Stimulated activated CD4-positive, alpha-beta T cell treated with anti-CD3 and anti-CD28 coated beads, Interleukin-4, amount 100 ng/mL, for 1 hour (primary cell): ENCODE measurements around the gene PLCG1.

ENCODE experiments used
- DNase-seq: peaks from one replicate; pipeline ENCODE4 v3.0.0-alpha.2; 2020

The PLCG1 gene

GRCh38 chr20:41219824-41220223 lies 82.5 kb downstream of the PLCG1 start:
- no peak for DNase-seq

GRCh38 chr20:41221614-41222218 lies 84.4 kb downstream of the PLCG1 start:
- no peak for DNase-seq

GRCh38 chr20:41222296-41222695 lies 85.0 kb downstream of the PLCG1 start:
- no peak for DNase-seq

GRCh38 chr20:41222703-41223102 lies 85.4 kb downstream of the PLCG1 start:
- DNase-seq: no peak

- no peak for DNase-seq
Observed at GRCh38 chr20:41223112-41223511, 85.8 kb downstream of the PLCG1 start.

- DNase-seq: no peak
Observed at GRCh38 chr20:41224281-41224680, 86.9 kb downstream of the PLCG1 start.

- DNase-seq: no peak
Observed at GRCh38 chr20:41225091-41225490, 87.7 kb downstream of the PLCG1 start.

GRCh38 chr20:41226426-41226825 lies 89.1 kb downstream of the PLCG1 start:
- DNase-seq: no peak
